Left ventricle myocardium superior (tissue), 1 donor: Measurements from ENCODE around the gene SMG6. TPM values are rescaled to one million over a fixed set of nuclear protein-coding genes. Genes with fewer than 3 reads are reported as not detected.
"Not testable (repeated sequence)": the region's sequence is repeated elsewhere in the genome, so short reads cannot be mapped to it uniquely, and the experiment has no call there.

Experiments used
- ATAC-seq: fragments of 200-7000 bp; cut with Tn5 transposase; one replicate; pipeline ENCODE4 v1.9.1; 2020; ENCODE audit warnings: mild to moderate bottlenecking, moderate library complexity
- DNase-seq: peaks from one replicate; pipeline ENCODE4 v3.0.0-alpha.2; 2020
- intact Hi-C: fragments of 100-400 bp; cut with micrococcal nuclease; formaldehyde crosslinking; loops from one replicate; pipeline ENCODE4 v1.11.0; 2022
- total RNA-seq: library from RNA; stranded (reverse); fragmentation: NEBNext Ultra II Directional; extraction: Animal tissue kit (Norgen Biotek cat#: 25700); gene quantifications from one replicate; pipeline ENCODE4 v1.2.1, GENCODE V29; 2021
- donor health status: DM: no; HTN: yes; CAD: no; lungs with severe emphysema.

Gene SMG6
- total RNA-seq, 1 donor from 2014 or later: 18.2 TPM

DNA sequence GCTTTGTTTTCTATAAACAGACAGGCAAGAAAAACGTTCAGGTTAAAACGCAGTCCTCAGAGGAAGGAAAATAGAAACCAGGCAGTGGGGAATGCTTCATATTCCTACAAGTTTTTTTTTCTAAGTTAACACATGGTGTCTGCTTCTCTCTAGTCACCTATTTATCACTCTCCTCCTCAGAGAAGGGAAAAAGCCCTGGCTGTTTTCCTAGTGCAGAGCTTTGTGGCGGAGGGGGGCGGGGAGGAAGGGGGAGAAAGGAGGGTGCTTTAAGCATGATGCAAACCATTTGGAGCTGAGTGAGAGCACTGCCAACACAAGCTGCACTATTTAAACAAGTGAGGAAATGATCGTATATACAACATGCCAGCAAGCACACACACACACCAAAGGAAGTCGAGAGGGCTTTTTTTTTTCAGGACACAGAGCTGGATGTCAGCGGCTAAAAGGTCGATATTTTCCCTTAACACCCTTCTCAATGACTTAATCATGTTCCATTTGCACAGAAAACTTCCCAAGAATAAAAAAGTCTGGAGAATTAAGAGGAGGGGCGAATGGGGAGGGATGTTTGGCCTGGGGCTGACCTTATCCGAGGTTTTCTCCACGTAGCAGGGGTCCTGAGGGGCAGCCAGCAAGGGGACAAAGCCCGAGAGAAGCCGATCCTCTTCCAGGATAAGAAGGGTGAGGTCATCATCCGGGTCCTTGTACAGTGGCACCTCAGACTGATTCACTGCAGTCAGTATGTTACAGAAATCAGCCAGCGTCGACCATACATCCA is 131.3 kb downstream of the SMG6 start:
- intact Hi-C loops: no loop called here
- DNase-seq: peak; percentile 79
- ATAC-seq: peak; percentile 81

DNA sequence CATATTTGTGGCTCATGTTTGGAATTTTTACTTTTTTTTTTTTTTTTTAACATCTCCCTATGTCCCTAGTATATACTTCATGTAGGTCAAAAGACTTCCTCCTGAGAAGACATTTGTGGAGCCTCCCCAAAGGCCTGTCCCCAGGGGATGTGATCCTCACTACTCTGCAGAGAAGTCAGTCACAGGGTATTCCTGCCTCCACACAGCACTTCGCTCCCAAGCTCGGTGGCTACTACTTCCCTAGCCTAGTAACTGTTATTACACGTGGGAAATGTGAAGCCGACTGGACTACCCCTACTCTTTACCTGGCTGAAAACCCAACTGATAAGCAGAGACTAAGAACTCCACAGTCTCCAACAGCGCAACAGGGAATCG is 131.9 kb downstream of the SMG6 start:
- intact Hi-C loops: no loop called here
- DNase-seq: peak; percentile 58
- ATAC-seq: peak; percentile 27

DNA sequence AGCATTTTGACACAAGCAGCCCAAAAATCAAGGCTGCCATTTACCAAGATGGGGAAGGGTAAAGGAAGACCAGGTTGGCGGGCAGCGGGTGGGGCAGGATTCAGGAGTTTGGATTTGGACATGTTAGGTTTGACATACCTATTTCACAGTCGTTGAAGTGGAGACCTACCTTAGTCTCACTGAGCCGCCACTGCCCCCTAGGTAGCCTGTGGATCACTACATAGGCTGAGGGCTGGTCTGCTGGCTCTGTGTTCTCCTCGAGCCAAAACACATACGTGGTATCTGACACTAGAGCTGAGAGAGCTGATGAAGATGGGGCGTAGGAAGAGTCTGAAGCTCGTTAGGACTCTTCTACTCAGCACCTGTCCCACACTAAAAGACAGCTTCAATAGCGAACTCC is 133.6 kb downstream of the SMG6 start:
- DNase-seq (no peak), ATAC-seq (no peak)
- intact Hi-C loops: no loop called here

DNA sequence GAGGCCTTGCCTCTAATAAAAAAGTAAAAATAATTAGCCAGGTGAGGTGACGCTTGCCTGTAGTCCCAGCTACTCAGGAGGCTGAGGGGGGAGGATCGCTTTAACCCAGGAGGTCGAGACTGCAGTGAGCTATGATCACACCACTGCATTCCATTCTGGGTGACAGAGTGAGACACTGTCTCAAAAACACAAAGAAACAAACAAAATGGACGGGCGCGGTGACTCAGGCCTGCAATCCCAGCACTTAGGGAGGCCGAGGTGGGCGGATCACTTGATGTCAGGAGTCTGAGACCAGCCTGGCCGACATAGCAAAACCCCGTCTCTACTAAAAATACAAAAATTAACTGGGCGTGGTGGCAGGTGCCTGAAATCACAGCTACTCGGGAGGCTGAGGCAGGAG is 137.9 kb downstream of the SMG6 start:
- intact Hi-C loops, ATAC-seq, DNase-seq: not testable (repeated sequence)

DNA sequence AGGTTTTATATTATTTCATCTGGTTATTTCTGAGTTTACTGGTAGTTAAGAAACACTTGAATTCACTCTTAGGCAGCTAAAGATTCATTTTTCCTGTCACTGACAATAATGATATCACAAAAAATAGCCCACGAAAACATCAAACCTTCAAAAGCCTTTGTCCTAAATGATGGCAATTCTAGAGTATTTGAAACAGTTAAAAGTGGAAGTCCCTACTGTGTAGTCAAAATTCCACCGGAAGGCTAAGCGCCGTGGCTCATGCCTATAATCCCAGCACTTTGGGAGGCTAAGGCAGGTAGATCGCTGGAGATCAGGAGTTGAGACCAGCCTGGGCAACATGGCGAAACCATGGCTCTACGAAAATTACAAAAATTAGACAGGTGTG is 145.2 kb downstream of the SMG6 start:
- ATAC-seq: no peak
- intact Hi-C loops: no loop called here

DNA sequence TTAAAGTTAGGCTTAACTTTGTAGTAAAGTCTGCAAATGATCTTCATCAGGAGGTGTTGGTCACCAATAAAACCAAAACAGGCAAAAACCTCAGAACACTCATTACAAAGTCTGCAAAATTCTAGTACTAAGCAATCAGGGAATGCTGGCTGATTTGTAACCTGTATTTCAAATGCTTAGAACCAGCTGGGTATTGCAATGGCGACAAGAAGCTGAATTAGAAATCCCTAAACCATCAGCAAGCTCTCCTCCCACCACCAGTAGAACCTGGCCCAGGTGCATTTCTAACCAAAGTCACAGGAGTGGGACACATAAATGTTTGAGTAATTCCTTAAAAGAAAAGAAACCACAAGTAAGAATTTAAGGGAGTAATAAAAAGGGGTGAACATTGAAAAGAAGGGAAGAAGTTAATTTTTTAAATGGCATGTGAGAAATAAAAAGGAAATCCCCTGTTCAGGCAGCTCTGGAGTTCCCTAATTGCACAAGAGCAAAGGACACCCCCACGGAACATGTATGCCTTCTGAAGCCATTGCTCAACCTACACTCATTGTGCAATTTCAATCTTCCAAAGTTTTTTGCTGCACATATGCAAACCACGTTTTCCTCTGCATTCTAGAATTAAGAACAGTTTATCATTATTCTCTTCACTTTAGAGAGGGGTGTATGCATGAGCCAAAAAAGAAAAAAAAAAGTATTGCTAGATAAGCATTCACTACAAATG is 145.8 kb downstream of the SMG6 start:
- ATAC-seq (peak; percentile 88), DNase-seq (no peak)
- intact Hi-C loops: no loop called here

More for the DNA sequence above, 145.2 kb downstream of the SMG6 start:
- DNase-seq: no peak

DNA sequence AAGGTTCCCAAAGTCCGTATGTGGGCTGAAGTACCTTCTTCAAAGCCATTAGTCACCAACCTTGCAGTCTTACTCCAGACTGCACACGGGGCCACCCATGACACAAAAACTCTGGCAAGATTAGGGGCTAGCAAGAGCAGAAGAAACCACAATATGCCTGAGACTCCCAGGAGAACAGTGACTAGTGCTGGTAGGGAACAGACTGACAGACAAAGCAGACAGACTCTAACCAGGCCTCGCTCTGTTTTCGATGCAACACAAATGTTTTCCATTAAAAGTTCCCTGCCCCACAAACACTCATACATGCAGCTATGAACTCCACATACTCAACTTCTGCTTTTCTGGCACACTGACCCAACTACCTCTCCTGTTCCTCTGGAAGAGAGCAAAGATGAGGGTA is 146.5 kb downstream of the SMG6 start:
- DNase-seq (no peak), ATAC-seq (peak; percentile 73)
- intact Hi-C loops: no loop called here

DNA sequence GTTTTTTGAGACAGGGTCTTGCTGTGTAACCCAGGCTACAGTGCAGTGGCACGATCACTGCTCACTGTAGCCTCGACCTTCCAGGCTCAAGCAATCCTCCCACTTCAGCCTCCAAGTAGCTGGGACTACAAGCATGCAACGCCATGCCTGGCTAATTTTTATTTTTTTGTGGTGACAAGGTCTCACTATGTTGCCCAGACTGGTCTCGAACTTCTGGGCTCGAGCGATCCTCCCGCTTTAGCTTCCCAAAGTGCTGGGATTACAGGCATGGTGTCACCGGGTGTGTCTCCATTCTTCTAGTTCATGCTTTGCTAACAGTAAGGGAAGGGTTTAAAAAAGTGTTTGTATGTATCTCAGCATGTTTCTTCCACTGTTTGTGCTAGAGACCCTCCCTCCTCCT is 146.9 kb downstream of the SMG6 start:
- intact Hi-C loops: no loop called here
- ATAC-seq (no peak), DNase-seq (no peak)

DNA sequence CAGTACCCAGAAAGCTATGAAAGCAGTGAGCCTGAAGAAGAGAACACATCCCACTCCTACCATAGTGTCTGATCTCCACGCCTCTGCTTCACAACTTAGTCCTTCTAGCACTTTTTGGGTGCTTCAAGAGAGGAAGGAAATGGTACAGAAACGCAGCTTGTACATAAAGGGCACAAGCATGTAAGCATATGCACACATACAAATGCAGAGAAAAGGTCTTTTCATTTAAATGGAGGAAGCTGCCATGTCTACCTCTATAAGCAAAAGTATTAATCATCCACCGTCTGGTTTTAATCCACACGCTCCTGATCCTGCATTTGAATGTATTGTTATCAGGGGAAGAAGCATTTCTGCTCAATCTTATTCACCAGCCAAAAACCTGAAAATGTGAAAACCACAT is 148.0 kb downstream of the SMG6 start:
- no peak for ATAC-seq
- intact Hi-C loops: no loop called here

DNA sequence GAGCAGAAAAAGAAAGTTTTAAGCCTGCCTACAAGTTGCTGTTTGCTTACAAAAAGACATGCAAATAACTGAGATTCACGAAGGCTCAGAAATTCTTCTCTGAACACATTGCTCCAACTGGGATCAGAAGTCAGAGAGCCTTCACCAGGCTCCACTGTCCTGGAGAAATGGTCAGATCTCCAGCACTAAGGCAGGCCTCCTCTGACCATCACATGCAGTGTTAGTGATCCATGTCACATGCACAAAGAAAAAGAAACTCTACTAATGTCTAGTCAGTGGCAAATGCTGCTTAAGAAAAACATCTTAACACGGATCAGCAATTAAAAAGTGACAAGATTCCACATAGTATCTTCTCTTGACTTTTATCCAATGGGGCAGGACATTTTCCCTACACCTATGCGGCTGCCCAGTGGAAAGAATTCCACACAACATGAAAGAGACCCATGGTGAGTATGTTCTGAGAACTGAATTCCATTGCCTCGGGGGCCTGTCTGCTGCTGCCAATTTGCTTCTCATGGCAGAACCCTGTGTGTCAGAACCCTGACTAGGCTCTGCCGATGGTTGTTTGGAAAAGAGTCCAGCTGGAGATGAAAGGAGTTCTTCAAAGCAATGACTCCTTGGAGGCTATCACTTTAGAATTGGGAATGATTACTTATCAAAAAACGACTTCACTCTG is 152.1 kb downstream of the SMG6 start:
- intact Hi-C loops: no loop called here
- DNase-seq (no peak), ATAC-seq (no peak)

More for the DNA sequence above, 148.0 kb downstream of the SMG6 start:
- DNase-seq: no peak

DNA sequence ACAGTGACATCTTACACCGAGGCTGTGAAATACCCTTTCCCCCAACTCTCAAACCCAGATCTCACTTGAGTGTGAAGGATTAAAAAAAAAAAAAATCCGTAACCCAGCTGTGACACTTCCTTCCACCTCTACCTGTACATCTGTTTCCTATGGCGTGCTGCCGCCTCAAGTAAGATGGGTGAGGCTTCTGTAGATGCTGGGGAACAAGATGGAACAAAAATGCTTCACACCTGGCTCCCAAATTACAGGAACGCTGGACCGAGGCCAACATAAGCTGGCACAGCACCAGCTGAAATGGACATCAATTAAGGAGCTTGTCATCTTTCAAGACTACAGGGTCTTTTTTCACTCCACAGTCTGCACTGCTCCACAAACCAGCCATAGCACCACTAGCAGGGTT is 152.8 kb downstream of the SMG6 start:
- DNase-seq (no peak), ATAC-seq (no peak)
- intact Hi-C loops: no loop called here

DNA sequence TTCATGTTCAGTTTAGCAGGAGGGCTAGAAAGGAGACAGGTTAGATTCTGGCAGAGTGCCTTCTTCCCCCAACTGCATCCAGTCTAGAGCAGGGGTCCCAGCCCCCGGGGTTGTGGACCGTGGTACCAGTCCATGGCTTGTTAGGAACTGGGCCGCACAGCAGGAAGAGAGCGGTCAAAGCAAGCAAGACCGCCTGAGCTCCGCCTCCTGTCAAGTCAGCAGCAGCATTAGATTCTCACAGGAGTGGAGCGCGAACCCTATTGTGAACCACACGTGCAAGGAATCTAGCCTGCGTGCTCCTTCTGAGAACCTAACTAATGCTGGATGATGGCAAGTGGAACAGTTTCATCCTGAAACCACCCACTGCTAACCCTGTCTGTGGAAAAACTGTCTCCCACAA is 153.7 kb downstream of the SMG6 start:
- intact Hi-C loops: no loop called here
- no peak for DNase-seq
- no peak for ATAC-seq

DNA sequence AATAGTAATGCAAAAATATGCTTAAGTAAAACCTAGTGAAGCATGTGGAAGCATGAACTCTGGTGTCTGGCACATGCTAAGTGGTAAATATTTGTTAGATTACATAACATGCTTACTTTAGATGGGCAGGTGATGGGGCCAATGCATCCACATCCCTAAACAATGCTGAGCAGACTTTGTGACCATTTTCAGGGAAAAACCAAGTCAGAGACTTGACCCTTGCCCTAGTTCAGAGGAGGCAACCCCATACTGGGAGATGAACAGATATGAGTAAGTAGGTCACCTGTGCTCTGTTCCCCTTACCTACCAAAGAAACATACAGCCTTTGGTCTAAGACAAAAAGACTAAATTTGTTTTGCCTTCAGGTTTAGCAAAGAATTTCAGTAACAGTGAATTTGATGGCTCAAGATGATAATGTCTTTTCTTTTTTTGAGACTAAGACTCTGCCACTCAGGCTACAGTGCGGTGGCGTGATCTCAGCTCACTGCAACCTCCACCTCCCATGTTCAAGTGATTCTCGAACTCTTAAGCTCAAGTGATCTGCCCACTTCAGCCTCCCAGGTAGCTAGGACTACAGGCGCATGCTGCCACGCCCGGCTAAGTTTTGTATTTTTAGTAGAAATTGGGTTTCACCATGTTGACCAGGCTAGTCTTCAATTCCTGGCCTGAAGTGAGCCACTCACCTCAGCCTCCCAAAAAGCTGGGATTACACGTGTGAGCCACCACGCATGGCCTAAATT is 157.3 kb downstream of the SMG6 start:
- intact Hi-C loops: no loop called here
- DNase-seq (no peak), ATAC-seq (no peak)

DNA sequence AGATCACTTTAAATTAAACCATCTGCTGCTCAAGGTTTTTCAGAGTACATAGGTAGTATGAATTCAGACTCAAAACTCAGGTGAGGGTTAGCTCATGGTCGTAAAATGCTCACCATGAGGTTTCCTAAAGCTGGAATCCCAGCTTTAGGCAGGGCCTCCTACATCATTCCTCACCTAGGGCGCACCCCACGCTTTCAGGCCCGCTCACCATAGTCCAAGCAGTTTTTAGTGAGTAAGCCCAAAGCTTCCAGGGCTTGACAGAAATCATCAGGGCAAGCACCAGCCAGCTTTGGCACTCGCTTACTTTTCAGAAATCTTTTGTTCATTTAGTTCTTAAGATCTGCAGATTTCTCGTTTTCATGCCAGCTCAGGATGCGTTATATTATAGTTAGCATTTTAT is 158.9 kb downstream of the SMG6 start:
- DNase-seq (no peak), ATAC-seq (no peak)
- intact Hi-C loops: no loop called here

DNA sequence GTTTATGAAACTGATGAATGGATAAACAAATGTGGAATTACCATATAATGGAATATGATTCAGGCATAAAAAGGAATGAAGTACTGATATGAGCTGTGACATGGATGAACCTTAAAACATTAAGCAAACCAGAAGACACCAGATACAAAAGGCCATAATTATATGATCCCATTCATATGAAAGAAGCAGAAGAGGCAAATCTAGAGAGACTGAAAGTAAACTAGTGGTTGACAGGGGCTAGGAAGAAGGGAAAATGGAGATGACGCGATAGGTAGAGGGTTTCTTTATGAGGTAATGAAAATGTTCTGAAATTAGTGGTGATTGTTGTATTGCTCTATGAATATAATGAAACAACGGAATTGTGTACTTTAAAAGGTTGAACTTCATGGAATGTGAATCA is 160.3 kb downstream of the SMG6 start:
- no peak for ATAC-seq
- no peak for DNase-seq
- intact Hi-C loops: no loop called here

DNA sequence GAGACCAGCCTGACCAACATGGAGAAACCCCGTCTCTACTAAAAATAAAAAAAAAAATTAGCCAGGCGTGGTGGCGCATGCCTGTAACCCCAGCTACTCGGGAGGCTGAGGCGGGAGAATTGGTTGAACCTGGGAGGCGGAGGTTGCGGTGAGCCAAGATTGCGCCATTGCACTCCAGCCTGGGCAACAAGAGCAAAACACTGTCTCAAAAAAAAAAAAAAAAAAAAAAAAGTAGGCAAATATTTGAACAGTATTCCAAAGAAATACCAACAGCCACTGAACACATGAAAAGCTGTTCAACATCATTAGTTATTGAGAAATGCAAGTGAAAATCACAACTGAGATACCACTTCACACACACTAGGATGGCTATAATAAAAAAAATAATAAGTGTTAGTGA is 160.9 kb downstream of the SMG6 start:
- ATAC-seq, intact Hi-C loops, DNase-seq: not testable (repeated sequence)

DNA sequence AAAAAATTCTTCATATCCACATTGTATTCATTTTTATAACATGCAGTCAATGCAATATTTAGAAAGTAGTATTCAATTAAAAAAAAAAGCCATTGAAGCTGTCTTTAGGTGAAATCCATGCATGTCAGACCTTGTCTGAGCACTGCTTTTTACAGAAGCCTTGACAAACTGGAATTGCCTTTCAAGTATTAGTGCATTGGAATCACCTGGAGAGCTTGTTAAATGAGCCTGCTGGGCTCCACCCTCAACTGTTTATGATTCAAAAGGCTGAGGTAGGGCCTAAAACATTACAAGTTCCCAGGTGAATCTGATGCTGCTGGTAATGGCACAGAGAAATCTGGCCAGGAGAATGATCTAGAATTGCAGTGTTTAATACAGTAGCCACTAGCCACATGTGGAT is 162.9 kb downstream of the SMG6 start:
- ATAC-seq (no peak), DNase-seq (no peak)

DNA sequence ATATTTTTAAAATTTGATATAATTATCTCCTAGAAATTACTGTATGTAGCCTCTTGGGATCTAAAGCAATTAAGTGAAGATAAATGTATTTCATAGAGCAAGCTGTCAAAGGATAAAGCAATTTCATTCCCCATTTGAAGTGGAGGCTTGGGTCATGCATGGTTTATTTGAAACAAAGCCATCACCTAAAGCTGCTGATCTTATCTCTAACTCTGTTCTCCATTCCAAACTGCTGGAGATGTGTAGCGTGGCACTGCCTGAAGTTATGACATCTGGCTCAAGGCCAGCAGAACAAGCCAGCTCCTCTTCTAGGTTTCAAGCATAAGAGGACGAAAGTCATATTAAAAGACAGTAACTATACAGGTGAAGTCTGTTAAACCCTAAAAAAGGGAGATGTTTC is 164.8 kb downstream of the SMG6 start:
- DNase-seq (peak; percentile 38), ATAC-seq (peak; percentile 78)
- intact Hi-C loops: no loop called here

More for the DNA sequence above, 162.9 kb downstream of the SMG6 start:
- intact Hi-C loops: no loop called here

DNA sequence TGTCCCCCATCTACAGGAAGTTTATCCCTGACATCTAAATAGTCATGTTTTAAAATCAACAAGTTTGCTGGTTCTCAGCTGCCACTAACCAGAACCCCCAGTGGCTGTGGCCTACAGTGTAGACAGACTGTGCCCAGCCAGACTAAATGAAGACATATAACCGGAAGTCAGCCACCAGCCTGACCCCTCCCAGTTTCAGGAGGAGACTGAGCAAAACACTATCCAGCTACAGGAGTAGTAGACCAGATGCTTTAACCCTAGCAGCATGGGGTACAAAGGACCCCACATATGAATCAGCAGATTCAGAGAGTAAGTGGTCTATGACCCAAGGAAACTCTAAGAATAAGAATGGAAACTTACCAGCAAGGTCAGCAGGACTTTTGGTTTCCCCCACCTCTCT is 165.3 kb downstream of the SMG6 start:
- intact Hi-C loops: no loop called here
- ATAC-seq (peak; percentile 77), DNase-seq (peak; percentile 32)
